NOMO-1 (cell line): ENCODE measurements around the gene DDX51.
"Not testable (repeated sequence)": the region's sequence is repeated elsewhere in the genome, so short reads cannot be mapped to it uniquely, and the experiment has no call there.

Experiments used
- DNase-seq, 2 experiments: peaks; one replicate each; lab custom pipeline; 2025; ENCODE audit not compliant: unreplicated experiment in 2 of 2; lab: John Stamatoyannopoulos, UW

Gene DDX51

DNA sequence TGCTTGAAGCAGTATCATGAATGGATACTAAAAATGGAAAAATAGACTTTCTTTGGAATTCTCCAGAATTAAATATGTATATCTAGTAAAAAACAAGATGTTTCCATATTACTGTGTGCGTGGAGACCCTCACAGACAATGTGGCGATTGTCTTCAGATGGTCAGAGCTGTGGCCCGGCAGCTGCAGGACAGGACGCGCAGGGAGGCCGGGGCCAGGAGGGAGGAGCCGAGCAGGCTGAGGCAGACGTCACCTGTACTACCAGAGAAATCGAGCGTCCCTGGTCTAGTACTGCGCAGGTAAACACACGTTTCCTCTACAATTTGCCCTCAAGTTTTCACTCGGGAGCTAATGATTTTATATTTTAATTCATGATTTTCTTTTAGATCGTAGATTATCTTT is 22.8 kb downstream of the DDX51 start:
- DNase-seq, result no peak

DNA sequence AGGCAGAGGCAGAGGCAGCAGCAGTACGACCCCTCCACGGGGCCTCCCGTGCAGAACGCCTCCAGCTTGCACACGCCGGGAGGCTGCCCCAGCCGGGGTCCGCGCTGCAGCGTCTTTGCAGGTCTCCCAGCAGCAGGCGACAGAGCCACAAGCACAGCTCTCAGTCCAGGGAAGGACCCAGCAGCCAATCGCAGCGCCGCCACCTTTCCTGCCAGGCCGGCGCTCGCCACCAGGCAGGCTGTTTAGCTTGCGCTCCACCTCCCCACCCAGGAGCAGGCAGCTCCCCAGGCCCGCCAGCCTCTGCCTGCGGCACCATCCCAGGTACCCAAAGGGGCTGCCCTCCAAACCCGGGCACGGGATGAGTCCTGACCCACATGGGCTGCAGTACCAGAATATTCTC is 25.2 kb downstream of the DDX51 start:
- DNase-seq, result no peak

DNA sequence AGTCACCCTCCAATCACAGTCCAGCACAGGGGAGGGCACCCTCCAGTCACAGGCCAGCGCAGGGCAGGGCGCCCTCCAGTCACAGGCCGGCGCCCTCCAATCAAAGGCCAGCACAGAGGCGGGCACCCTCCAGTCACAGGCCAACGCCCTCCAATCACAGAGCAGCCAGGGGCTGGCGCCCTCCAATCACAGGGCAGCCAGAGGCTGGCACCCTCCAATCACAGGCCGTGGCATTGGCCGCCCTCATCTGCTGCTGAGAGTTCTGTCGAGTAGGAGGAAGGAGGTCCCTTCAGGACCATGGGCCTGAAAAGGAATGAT is 26.6 kb downstream of the DDX51 start:
- no peak for DNase-seq

DNA sequence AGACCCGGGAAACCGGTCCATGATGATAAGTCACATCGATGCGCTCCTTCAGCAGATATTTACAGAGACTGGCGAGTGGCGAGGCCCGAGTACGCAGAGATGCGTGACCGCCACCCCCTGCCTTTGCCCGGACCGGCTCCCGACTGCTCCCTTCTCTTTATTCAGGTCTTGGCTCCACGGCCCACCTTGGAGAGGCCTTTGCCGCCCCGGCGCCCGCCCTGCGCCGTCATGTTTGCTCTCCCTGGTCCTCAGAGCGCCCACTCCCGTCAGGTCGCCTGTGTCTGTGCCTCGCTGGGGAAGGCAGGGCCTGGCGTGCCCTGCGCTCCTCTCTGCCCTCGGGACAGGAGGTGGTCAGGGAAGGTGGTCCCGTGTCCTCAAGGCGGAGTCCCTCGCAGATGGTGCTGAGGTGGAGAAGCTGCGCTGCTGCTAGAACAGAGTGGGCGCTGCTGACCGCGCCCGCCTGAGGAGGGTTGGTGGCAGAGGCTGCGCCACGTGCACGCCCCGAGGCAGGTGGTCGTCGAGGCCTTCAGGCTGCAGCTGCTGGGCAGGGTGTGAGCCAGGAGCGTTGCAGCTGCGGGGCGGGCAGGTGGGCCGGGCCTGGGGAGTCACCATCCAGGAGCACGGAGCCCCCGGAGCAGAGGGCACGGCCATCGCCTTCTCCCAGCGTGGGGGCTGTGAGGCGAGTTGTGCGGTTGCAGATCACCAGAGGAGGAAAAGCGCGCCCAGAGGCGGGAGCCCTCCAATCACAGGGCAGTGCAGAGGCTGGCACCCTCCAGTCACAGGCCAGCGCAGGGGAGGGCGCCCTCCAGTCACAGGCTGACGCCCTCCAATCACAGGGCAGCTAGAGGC is 27.2 kb downstream of the DDX51 start:
- no peak for DNase-seq

DNA sequence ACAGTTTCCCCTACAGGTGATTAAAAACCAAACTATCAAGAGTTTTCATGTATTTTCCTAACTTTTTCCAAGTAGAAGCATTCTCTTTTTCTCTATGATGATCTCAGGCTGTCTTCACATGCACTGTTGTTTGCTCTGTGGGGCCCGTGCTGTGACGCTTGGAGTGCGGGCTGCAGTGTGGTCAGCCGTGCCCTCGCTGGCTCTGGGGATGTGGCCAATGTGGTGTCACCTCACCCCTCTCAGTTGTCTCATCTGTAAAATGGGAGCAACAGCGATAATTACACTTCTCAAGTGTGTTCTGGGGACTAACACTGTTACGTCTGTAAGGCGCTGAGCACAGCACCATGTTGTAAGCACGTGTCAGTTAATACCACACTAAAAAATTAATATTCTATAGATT is 28.6 kb downstream of the DDX51 start:
- DNase-seq, result no peak

DNA sequence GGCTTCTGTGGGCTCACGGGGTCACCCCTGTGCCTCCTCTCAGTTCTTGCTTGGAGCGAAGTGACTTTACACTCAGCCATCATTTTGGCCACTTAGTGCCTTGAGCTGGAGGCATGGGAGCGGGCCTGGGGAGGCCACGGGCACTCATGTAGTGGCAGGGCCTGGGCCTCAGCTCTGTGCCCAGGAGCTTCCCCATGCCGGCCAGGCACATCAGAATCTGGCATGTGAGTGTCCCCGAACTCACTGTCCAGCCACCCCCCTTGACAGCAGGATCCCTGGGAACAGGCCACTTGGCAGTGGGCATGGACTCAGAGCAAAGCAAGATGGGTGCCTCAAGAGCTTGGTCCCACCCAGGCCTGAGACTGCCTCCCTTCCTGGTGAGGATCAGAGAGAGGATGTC is 29.5 kb downstream of the DDX51 start:
- no peak for DNase-seq

DNA sequence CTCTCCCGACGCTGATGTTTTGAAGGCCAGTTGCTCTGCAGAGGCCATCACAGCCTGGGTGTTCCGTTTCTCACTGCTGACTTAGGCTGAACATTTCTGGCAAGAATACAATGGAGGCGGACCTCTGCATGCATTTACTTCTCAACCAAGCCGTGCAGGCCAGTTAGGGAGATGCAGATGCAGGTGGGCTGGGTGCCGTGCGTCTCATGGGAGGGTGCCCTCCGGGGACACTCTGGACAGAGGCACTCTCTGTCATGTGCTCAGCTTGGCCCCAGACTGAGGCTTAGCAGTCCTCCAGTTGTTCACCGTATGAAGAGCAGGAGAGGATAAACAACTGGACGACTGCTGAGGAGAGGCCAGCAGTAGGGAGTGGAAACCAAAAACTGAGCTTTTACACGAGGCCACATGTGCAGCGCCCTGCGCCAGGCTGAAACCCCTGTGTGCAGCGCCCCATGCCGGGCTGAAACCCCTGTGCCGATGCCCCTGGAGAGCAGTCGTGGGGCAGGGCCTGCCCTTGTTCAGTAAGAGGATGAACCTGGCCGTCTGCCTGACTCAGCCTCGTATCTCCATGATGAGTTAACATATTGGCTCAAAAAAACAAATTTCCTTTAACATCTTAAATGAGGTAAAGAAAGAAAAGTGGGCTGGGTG is 32.3 kb downstream of the DDX51 start:
- no peak for DNase-seq

DNA sequence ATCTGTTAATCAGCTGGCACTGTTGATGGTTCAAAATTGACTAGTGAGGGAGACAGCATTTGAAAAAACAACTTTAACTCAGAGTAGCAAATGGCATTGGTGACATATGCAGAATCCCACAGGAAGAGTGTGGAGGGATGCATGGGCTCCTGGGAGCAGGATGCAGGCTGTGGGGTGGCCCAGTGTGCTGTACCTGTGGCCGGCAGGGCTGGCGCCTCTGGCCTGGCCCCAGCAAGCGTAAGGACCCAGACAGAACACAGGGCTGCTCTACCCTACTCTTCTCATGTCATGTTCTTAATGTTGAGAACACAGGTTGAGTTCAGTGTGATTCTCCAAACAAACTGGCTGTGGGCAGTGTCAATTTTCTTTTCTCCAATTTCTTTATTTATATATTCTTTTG is 33.4 kb downstream of the DDX51 start:
- DNase-seq, result no peak

DNA sequence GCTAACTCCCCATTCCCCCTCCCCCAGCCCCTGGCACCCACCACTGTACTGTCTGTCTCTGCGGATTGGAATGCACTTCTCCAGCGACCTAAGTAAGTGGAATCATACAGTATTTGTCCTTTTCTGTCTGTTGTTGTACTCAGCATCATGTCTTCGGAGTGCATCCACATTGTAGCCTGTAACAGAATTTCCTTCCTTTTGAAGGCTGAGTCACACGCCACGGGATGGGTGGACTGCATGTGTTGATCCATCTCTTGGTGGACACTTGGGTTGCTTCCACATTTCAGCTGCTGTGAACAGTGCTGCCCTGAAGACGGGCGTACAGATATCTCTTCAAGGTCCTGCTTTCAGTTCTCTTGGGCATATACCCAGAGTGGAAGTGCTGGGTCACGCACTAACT is 34.4 kb downstream of the DDX51 start:
- no peak for DNase-seq

DNA sequence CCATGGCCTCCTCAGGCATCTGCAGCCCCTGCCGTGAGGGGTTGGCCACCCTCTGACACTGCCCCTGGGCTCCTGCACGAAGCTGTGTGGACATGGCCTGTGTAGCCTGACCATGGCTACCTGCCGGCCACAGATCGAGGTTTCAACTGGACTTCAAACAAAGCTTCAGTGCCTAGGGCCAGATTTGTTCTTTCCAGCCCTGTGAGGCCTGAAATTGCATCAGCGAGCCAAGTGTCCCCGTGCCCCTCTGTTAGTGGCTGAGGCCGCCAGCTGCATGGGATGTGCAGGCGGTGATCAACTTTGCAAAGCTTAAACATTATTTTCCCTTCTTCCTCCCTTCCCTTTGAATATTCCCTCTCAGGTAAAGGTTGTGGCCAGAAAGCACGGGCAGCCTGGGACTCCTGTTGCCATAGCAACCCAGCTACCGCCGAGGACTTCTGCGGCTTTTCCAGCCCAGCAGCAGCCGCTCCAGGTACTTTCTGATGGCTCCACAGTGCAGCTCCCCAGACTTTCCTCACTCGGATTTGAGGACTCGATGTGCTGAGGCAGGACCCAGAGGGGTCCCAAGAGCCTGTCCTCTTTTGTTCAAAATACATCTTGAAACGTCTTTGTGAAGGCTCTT is 35.8 kb downstream of the DDX51 start:
- no peak for DNase-seq

DNA sequence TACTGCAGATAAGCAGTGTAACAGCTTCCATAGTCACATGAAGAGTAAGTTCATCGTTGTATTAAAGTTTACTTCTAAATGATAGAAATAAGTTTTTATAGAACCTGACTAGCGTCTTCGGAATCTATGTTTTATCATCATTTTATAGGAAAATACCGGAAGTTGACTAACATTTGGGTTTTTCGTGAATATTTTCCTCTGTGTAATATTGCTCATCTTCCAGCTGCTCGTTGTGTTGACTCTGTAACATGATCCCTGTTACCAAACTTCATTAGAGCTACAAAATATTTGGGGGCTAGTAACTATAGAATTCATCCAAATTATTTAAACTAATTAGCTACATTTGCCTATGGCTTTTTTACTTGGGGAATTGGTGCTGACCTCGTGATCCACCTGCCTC is 37.2 kb downstream of the DDX51 start:
- no peak for DNase-seq

DNA sequence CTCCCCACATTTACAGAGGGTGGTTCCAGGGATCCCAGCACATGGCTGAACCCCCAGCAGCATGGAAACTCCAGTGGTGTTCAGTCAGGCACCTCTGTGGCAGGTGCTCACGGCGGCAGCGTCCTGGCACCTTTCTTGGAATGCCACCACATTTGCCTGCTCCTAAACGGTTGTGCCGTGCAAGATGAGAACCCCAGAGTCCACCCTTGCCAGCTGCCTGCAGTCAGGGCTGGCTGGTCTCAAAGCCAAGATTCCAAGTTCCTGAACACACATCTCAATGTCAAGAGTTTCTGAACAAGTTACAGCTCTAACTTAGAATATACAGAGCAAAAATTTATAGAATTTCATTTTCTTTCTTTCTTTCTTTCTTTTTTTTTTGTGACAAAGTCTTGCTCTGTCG is 38.7 kb downstream of the DDX51 start:
- no peak for DNase-seq

DNA sequence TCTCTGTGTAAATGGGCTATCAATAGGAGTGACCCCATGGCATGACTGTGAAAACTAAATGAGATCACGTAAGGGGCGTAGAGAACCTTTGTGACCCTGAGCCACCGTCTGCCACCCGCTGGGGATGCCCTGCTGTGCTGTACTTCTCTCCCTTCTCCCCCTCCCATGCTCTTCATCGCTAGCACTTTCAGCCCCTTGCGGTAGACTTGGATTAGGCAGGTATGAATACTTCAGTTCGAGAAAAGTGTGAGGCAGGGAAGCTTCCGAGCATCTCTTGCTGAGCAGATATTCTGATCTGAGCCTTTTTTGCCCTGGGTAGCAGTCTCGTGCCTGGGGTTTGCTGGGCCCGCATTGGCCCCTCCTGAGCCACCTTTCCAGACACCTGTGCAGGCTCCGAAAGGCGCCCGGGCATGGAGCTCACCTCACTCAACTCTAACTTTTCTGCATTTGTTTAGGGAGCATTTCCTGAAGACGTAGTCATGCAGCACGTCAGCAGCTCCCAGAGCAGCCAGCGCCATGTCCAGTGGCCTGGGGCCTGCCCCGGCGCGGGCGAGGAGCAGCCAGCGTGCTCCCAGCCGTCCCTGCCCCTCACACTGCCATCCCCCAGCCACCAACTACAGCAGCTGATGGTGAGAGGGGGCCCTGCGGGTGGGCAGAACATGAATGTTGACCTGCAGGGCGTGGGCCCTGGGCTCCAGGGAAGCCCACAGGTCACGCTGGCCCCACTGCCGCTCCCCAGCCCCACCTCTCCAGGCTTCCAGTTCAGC is 40.4 kb downstream of the DDX51 start:
- DNase-seq, result no peak

DNA sequence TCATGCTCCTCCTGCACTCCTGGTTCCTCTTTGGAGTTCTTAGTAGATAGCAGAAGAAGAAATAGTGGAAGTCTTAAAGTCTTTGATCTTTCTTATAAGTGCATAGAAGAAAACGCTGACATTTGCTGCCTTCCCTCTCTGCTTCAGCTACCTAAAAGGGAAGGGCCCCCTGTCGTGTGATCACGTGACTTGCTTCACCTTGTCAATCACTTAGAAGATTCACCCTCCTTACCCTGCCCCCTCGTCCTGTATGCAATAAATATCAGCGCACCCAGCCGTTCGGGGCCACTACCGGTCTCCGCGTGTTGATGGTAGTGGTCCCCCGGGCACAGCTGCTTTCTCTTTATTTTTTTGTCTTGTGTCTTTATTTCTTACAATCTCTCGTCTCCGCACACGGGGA is 41.0 kb downstream of the DDX51 start:
- DNase-seq, result not testable (repeated sequence)

DNA sequence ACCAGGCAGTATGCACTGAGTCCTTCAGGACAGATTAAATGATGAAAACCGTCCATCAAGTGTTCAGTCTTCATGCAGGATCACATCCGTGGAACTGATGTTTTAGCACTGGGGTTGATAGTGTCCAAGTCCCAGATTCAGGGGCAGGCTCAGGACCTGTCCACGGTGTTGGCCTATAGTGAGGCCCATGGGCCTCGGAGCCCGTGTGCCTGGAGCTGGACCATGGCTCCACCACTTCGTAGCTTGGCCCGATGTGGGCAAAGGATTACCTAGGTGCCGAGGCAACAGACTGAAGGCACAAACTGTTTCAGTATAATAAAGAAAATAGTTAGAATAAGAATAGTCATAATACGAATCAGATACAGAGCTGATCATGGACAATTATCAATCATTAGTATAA is 41.8 kb downstream of the DDX51 start:
- no peak for DNase-seq

DNA sequence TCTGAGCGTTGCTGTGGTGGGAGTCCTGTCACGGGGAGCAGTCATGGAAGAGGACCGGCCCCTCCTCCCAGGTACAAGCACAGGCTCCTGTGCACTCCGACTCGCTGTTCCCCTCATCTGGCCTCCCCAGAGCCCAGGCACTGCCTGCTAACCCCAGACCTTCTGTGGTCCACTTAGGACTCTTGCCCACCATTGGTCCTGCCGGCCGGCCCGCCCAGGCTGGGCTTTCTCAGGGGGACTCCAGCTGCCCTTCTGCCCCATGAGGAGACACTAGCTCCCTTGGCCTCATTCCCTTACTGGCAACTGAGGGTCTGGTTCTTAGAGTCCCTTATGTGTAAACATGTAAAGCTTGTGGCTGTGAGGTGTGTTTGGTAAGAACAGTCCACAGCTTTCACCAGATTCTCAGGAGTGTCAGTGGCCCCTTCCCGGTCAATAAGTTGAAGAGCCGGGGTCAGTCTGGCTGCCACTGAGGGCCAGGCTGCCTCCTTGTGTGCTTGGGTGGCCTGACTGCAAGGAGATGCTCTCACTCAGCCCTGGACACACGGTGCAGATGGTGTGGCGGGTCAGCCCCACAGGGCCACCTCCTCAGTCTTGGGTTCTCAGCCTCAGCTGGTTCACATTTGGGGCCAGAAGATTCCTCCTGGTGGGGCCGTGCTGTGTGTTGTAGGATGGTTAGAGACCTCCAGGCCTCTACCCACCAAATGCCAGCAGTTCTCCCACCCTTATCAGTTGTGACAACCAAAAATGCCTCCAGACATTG is 43.6 kb downstream of the DDX51 start:
- DNase-seq, result no peak

DNA sequence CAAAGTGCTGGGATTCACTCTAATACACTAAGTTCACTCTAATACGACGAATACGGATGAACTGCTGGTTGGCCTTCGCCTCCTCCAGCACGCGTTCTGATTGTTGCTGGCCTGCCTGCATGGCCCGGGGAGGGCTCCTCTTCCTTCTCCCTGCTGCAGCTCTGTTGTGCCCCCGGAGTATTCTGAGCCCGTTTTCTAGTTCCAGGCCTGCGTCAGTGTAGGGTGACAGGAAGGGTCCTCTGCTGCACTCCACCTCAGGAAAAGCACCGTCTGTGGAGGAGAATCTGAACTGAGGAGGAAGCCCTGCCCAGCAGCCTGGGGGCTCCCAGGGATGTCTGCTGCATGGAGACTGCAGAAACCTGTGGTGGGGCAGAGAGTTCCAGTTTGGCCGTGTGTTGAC is 44.4 kb downstream of the DDX51 start:
- no peak for DNase-seq

DNA sequence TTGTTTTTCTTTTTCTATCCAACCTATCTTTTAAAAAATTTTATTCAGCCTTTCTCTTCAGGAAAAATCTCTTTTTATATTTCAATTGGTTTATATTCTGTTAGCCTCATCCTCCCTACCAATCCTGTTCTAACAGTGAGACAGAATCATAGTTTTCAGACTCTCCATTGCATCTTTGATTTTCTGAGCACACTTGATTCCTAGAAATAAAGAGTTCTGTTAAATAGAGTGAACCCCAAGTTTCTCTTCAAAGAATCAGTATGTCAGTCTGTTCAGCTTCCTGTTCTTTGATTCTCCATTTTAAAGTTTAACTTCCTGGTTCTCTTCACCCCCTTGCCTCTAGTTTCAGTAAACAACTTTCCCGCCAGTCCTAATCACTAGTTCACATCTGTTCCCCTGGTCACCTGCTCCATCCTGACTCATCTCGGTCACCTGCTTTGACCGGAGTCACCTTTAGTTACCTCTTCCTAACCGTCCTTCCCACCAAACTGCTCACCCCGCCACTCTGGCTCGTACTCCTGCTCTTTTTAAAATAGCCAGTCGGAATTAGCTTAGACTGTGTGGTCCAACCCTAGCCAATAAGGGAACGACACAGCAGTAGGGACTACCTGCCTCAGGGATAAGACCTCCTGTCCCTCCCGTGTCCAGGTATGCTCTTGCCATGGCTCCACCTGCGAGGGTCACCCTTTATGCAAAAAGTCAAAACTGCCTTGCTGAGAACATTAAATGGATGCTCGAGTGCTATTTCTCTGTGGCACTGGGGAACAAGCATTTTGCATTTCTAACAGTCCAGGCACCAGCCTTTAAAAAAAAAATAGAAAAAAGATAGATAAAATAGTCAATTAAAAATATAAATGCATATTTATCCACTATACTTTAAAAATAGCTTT is 48.4 kb downstream of the DDX51 start:
- no peak for DNase-seq

DNA sequence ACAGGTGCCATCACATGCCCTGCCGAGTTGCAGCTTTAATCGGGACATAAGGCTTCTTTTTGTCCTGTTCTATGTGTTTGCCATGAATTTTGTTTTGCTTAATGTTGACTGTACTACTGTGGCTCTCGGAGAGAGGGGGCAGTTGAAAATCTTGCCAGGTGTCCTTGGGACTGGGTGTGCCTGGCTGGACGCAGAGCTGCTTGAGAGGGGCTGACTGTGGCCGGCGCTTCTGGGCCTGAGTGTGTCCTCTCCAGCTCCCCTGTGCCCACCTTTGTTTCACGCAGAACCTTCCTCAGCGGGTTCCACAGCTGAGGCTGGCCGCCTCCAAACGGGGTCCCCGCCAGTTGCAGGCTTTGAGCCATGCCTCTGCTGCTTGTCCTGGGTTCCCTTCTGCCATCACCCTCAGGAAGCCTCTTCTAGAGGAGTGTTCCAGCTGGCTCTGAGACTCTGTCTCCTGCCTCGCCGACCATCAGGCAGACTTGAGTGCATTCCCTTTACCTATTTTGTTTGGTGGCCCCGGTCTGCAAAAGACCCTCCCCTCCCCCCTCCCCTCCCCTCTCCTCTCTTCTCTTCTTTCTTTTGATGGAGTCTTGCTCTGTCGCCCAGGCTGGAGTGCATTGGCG is 49.7 kb downstream of the DDX51 start:
- no peak for DNase-seq
